GM20000 (cell line): ENCODE data around the gene TMEM213.

ENCODE experiments used
- DNase-seq: peaks from one replicate; pipeline ENCODE4 v3.0.0; 2012; ENCODE audit warnings: low spot score
- TF ChIP-seq, protein P1 (sequence below): IDR thresholded peaks from 2 replicates; pipeline ENCODE4 v1.5.1; 2012; ENCODE audit warnings: mild to moderate bottlenecking, control low read depth; ENCODE audit errors: extremely low read depth, missing control alignments

The TMEM213 gene

DNA sequence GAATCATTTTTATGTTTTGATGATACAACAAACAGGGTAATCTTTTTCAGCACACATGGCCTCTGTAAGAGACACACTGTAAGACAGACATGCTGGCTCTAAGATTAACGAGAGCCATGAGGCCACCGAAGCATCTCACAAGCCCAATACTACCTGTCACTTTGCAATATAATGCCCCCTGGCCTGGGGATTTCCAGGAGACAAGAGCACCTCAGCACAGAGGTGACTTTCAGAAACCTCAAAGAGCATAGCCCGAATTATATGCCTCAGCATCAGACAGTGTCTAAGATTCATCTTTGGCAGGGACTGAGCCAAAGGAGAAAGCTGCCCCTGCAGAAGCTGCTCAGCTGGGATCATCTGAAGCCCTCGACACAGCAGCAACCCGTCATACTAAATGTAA is 44.2 kb upstream of the TMEM213 start:
- no peak for DNase-seq
- TF ChIP-seq, protein P1, sequence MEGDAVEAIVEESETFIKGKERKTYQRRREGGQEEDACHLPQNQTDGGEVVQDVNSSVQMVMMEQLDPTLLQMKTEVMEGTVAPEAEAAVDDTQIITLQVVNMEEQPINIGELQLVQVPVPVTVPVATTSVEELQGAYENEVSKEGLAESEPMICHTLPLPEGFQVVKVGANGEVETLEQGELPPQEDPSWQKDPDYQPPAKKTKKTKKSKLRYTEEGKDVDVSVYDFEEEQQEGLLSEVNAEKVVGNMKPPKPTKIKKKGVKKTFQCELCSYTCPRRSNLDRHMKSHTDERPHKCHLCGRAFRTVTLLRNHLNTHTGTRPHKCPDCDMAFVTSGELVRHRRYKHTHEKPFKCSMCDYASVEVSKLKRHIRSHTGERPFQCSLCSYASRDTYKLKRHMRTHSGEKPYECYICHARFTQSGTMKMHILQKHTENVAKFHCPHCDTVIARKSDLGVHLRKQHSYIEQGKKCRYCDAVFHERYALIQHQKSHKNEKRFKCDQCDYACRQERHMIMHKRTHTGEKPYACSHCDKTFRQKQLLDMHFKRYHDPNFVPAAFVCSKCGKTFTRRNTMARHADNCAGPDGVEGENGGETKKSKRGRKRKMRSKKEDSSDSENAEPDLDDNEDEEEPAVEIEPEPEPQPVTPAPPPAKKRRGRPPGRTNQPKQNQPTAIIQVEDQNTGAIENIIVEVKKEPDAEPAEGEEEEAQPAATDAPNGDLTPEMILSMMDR: no peak

DNA sequence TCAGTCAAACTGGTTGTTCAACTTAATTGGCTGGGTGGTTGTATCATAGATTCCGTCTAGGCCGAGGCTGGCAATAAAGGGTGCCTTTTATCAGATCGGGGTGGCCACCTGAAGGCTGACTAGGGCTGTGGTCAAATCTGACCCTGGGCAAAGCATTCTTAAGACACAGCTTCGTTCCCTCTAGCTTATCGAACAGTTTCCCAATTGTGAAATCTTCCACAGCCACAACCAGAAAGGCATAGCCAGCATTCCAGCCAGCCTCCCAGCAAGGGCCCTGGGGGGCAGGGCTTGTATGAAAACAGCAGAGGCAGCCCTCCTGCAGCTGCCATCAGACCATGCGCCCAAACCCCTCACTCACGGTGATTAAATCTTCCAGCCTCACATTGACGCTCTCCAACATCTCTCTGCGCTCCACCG is 42.5 kb upstream of the TMEM213 start:
- DNase-seq: no peak
- TF ChIP-seq, protein P1: no peak

DNA sequence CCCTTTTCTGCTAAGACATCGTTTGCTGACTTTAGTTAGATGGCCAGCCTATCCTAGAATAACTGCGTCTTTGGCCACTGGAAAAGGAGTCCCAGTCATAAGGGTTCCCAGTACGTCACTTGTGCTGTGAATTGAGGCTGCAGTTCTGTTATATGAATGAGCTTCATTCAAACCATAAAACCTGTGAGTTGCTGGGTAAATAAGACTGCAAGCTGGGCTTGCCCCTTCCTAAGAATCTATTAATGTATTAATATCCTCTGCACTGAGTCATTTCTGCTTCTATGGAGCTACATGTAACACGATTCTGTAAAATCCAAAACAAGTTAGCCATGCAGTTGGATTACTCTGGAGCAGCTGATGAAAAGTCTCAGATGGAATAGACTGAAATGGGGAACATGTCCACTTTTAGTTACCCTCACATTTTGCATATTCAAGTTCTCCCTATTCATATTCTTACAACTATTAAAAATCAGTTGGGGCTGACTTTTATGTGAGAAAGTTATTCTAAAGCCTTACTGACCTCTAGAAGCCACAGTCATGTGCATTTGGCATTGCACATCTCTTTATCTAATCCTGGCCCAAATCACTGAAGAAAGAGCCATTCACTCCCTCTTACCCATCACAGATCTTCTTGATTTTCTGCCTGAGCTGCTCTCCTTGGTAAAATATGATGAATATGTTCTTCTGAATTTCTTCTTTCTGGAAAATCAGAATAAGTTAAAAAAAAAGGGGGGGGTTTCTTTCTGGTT is 41.8 kb upstream of the TMEM213 start:
- TF ChIP-seq, protein P1: no peak

DNA sequence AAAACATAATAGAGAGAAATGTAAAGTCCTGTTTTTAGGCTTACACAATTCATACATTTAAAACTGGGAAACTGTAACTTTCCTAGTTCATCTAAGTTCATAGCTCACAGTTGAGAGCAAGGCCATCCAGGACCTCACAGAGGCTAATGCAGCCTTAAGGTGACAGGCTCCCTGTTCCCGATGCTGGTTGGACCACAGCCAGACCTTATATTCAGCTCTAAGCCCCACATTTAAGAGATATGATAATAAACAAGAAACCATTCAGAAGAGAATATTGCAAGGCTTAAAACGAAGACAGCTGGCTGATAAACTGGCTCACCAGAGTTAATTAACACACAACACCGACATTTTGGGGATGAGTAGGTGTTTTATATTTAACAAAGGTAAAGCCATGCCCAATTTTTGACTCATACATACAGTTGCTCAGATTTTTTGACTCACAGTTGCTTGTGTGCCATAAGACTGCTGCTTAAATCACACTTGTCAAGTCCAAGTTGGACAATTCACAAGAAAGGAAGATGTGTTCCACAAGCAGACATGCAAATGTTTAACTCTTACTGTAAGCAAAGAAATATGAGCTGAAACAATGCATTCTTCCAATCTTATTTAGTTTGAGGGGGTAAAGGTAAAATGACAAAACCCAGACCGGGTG is 41.1 kb upstream of the TMEM213 start:
- no peak for DNase-seq
- TF ChIP-seq, protein P1: no peak

More for the DNA sequence above, 41.8 kb upstream of the TMEM213 start:
- DNase-seq: no peak

DNA sequence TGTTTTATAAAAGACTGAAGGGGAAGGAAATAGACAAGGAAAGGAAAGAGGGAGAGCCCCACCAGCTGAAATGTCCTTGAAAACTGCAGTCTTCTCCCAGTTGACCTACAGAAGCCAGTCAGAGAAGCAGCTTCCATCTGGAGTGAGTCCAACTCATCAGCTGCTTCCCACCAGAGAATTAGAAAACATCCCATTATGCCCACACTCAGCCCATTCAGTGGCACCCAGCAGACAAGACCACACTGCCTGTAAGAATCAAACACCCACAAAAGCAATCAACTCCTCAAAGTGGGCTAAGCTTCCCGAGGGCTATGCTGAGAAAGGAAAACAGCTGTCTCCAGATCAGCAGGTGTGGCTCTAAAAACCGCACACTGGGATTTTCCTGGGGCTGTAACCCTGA is 29.6 kb upstream of the TMEM213 start:
- no peak for DNase-seq

DNA sequence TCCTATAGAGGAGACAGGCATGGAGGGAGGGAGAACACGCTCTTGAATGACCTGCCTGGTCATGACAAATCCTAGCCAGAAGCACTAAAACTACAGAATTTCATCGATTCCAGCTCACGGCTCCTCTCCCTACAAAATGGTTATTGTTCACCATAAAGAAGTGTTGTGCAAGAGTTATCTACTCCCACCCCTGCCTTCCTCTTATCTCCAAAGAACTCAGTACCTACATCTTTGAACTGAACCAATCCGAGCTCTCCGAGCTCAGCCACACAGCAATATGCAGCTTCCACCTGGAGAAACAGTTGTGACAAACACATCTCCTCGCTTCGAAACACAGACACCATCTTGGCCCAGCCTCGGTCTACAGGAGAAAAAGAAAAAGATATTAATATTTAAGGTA is 26.9 kb upstream of the TMEM213 start:
- DNase-seq: no peak
- TF ChIP-seq, protein P1: no peak

More for the DNA sequence above, 29.6 kb upstream of the TMEM213 start:
- TF ChIP-seq, protein P1: no peak

DNA sequence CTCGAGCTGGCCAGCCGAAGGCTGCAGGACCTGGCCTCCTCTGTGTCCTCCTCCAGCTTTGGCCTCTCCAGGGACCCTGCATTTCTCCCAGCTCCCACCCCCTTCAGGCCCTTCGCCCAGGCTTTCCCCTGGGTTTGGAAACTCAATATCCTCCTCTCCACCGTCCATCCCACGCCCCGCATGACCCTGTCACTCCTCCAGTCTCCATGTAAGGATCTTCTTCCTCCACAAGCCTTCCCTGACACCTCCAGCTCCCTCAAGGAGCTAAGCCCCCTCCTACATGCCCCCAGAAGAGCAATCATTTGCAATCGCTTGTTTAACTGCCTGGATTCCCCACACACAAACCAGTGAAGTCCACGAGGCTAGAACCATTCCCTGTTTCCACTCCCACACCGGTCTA is 24.6 kb upstream of the TMEM213 start:
- TF ChIP-seq, protein P1: no peak
- DNase-seq: no peak
